ENCODE data around the gene CACNA1C. TPM values are rescaled to one million over a fixed set of nuclear protein-coding genes. Genes with fewer than 3 reads are reported as not detected.

Gene CACNA1C
- total RNA-seq, 2 experiments from 2014 or later: 0.69 to 1.4 TPM

DNA sequence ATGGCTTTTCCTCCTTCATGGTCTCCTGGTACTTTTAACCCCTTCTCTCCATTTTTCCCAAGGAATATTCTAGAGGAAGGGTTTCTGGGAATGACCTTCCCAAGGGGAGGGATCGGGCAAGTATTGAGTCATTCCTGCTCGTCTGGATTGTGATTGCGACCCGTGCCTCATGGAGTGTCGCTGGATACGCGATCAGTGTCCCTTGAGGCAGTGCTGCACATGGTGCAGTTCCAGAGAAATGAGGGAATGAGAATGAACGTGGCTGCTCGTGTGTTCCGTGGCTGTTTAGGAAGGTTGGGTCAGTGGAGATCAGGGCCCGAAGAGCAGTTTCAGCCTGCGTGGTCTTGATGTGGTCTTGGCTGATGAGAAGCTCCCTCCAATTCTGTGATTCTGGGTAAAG, 234.4 kb downstream of the CACNA1C start:
- H3K27ac ChIP-seq (ENCODE audit: low read depth, low read length, poor library complexity, severe bottlenecking): no peak overlapping the region
- H3K9me2 ChIP-seq (ENCODE audit: insufficient read depth, low read length): no peaks in the 10 kb centered on the region
- DNase-seq (ENCODE audit: low spot score): no peak
- peaks cover 35% of the 10 kb centered on the region for H3K4me1 ChIP-seq (ENCODE audit: insufficient read depth, low read length, poor library complexity, severe bottlenecking)
- H4K20me1 ChIP-seq (ENCODE audit: insufficient read depth, low read length): no peaks in the 10 kb centered on the region
- H3K4me3 ChIP-seq (ENCODE audit: low read depth, low read length, poor library complexity, severe bottlenecking): no peak overlapping the region
- H2AFZ ChIP-seq (ENCODE audit: low read length): no peak overlapping the region
- H3K9me3 ChIP-seq (ENCODE audit: low read length): no peaks in the 10 kb centered on the region; the same call in 1 of the 2 replicates
- intact Hi-C loops (cut with micrococcal nuclease; ENCODE audit: unreplicated experiment): loop anchor here (10.0 kb wide), 1 partner anchor 492 kb away; no protein-coding TSS in a partner anchor
- no peak overlapping the region for H3K4me2 ChIP-seq (ENCODE audit: low read length)
- no peaks in the 10 kb centered on the region for H3K79me2 ChIP-seq (ENCODE audit: insufficient read depth, low read depth, low read length)
- no peak for TF ChIP-seq EZH2phosphoT487 (IDR thresholded peaks at IDR 0.05; ENCODE audit: borderline replicate concordance, low read depth, low read length)
- TF ChIP-seq, protein P1, sequence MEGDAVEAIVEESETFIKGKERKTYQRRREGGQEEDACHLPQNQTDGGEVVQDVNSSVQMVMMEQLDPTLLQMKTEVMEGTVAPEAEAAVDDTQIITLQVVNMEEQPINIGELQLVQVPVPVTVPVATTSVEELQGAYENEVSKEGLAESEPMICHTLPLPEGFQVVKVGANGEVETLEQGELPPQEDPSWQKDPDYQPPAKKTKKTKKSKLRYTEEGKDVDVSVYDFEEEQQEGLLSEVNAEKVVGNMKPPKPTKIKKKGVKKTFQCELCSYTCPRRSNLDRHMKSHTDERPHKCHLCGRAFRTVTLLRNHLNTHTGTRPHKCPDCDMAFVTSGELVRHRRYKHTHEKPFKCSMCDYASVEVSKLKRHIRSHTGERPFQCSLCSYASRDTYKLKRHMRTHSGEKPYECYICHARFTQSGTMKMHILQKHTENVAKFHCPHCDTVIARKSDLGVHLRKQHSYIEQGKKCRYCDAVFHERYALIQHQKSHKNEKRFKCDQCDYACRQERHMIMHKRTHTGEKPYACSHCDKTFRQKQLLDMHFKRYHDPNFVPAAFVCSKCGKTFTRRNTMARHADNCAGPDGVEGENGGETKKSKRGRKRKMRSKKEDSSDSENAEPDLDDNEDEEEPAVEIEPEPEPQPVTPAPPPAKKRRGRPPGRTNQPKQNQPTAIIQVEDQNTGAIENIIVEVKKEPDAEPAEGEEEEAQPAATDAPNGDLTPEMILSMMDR (conservative IDR thresholded peaks at IDR 0.05; ENCODE audit: low read length): no peak
- ChIA-PET POLR2A (no interaction called here), CTCF (ENCODE audit: unreplicated experiment) (interaction anchor here (0.7 kb wide), 1 partner anchor 13 kb away, joined by 3 read pairs; no protein-coding TSS in a partner anchor)
- no TSS peak for BruUV-seq (replicated peaks)
- H3K36me3 ChIP-seq (ENCODE audit: insufficient read depth, low read length): no peaks in the 10 kb centered on the region; the same call in 1 of the 2 replicates

DNA sequence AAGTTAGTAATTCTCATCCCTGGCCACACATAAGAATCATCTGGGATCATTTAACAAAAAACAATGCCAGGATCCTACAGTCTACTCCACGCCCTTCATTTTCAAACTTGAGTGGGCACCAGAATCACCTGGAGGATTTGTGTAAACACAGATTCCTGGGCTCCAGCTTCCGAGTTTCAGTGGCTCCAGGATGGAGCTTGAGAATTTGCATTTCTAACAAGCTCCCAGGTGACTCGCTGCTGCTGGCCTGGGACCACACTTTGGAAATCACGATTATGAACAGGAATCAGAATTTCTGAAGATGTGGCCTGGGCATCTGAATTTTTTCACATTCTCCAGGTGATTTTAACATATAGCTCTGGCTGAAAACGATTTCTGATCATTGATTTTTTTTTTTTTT, 234.8 kb downstream of the CACNA1C start:
- peaks cover 35% of the 10 kb centered on the region for H3K4me1 ChIP-seq (ENCODE audit: insufficient read depth, low read length, poor library complexity, severe bottlenecking)
- no peaks in the 10 kb centered on the region; the same call in 1 of the 2 replicates for H3K9me3 ChIP-seq (ENCODE audit: low read length)
- BruUV-seq (replicated peaks): no TSS peak
- ChIA-PET CTCF (ENCODE audit: unreplicated experiment) (interaction anchor here (1.1 kb wide), 1 partner anchor 230 kb away, joined by 3 read pairs; no protein-coding TSS in a partner anchor), POLR2A (no interaction called here)
- no peaks in the 10 kb centered on the region for H3K9me2 ChIP-seq (ENCODE audit: insufficient read depth, low read length)
- H4K20me1 ChIP-seq (ENCODE audit: insufficient read depth, low read length): no peaks in the 10 kb centered on the region
- H3K36me3 ChIP-seq (ENCODE audit: insufficient read depth, low read length): no peaks in the 10 kb centered on the region
- TF ChIP-seq EZH2phosphoT487 (IDR thresholded peaks at IDR 0.05; ENCODE audit: borderline replicate concordance, low read depth, low read length): no peak
- TF ChIP-seq, protein P1 (conservative IDR thresholded peaks at IDR 0.05; ENCODE audit: low read length): no peak
- no peaks in the 10 kb centered on the region for H3K79me2 ChIP-seq (ENCODE audit: insufficient read depth, low read depth, low read length)
- H3K27ac ChIP-seq (ENCODE audit: low read depth, low read length, poor library complexity, severe bottlenecking): no peak overlapping the region
- H3K4me3 ChIP-seq (ENCODE audit: low read depth, low read length, poor library complexity, severe bottlenecking): no peak overlapping the region
- intact Hi-C loops (cut with micrococcal nuclease; ENCODE audit: unreplicated experiment): loop anchor here (10.0 kb wide), 1 partner anchor 493 kb away; no protein-coding TSS in a partner anchor
- no peak for DNase-seq (ENCODE audit: low spot score)
- no peak overlapping the region for H2AFZ ChIP-seq (ENCODE audit: low read length)
- H3K4me2 ChIP-seq (ENCODE audit: low read length): no peak overlapping the region

DNA sequence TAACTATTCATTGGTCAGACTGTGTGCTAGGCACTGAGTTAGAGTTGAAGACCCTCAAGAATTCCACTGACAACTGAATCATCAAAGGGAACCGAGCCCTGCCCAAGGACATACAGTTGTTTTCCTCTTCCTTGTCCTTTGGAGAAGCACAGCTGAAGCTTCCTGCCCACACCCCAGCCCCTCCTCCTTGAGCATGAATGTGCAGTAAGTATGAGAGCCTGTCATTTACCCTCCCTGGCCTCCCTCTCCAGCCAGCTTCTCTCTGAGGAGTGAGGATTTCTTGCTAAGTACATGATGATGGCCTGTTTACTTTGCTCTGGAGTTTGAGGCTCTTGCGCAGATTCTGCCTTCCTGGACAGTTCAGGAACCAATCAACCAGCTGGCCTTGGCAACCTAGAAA, 235.2 kb downstream of the CACNA1C start:
- H3K4me1 ChIP-seq (ENCODE audit: insufficient read depth, low read length, poor library complexity, severe bottlenecking): peaks cover 35% of the 10 kb centered on the region
- no peaks in the 10 kb centered on the region for H3K36me3 ChIP-seq (ENCODE audit: insufficient read depth, low read length)
- no peak overlapping the region for H3K4me3 ChIP-seq (ENCODE audit: low read depth, low read length, poor library complexity, severe bottlenecking)
- POLR2A ChIA-PET: no interaction called here
- no peak overlapping the region for H3K4me2 ChIP-seq (ENCODE audit: low read length)
- H3K9me3 ChIP-seq (ENCODE audit: low read length): no peaks in the 10 kb centered on the region
- intact Hi-C loops (cut with micrococcal nuclease; ENCODE audit: unreplicated experiment): loop anchor here (10.0 kb wide), 1 partner anchor 493 kb away; no protein-coding TSS in a partner anchor
- BruUV-seq (replicated peaks): no TSS peak
- H4K20me1 ChIP-seq (ENCODE audit: insufficient read depth, low read length): no peaks in the 10 kb centered on the region
- no peaks in the 10 kb centered on the region for H3K9me2 ChIP-seq (ENCODE audit: insufficient read depth, low read length)
- CTCF ChIA-PET (ENCODE audit: unreplicated experiment): interaction anchor here (1.1 kb wide), 1 partner anchor 230 kb away, joined by 3 read pairs; no protein-coding TSS in a partner anchor
- no peaks in the 10 kb centered on the region for H3K79me2 ChIP-seq (ENCODE audit: insufficient read depth, low read depth, low read length)
- no peak overlapping the region for H2AFZ ChIP-seq (ENCODE audit: low read length)
- no peak for DNase-seq (ENCODE audit: low spot score)
- no peak overlapping the region for H3K27ac ChIP-seq (ENCODE audit: low read depth, low read length, poor library complexity, severe bottlenecking)
- no peak for TF ChIP-seq EZH2phosphoT487 (IDR thresholded peaks at IDR 0.05; ENCODE audit: borderline replicate concordance, low read depth, low read length)
- TF ChIP-seq, protein P1 (conservative IDR thresholded peaks at IDR 0.05; ENCODE audit: low read length): no peak
